ENCODE results near the gene AQP12B. TPM values are rescaled to one million over a fixed set of nuclear protein-coding genes. Genes with fewer than 3 reads are reported as not detected.

The AQP12B gene
- polyA plus RNA-seq, 1 donor (not counting 4 experiments of a cell fraction or from before 2014, with no cell fraction given): not detected

- Histone ChIP-seq H2AFZ (ENCODE audit: control insufficient read depth, low read length) (no peak overlapping the region), H3K27me3 (ENCODE audit: control insufficient read depth, extremely low read depth, insufficient read depth, low read length) (peaks cover 37% of the 10 kb centered on the region), H3K4me1 (ENCODE audit: control insufficient read depth, extremely low read depth, insufficient read depth, low read length) (no peaks in the 10 kb centered on the region), H3K9ac (ENCODE audit: control insufficient read depth, extremely low read depth, insufficient read depth, low read length) (no peak overlapping the region), H3K4me3 (ENCODE audit: control insufficient read depth in 2 of 3, extremely low read depth in 1 of 3, insufficient read depth in 2 of 3, low read depth in 1 of 3, low read length in 3 of 3) (no peak overlapping the region), H3K9me3 (ENCODE audit: control insufficient read depth, low read depth, low read length) (no peaks in the 10 kb centered on the region), H3K27ac (ENCODE audit: control insufficient read depth, insufficient read depth, low read length) (no peak overlapping the region), H3K4me2 (ENCODE audit: control insufficient read depth, extremely low read depth, insufficient read depth, low read depth, low read length) (no peak overlapping the region), H3K79me2 (ENCODE audit: control insufficient read depth, insufficient read depth, low read length) (no peaks in the 10 kb centered on the region), H3K36me3 (ENCODE audit: control insufficient read depth in 2 of 2, extremely low read depth in 1 of 2, insufficient read depth in 2 of 2, low read length in 2 of 2) (no peaks in the 10 kb centered on the region), H3K9me1 (ENCODE audit: control insufficient read depth, extremely low read depth, insufficient read depth, low read length) (no peaks in the 10 kb centered on the region), H4K20me1 (ENCODE audit: control insufficient read depth, extremely low read depth, insufficient read depth, low read length) (no peaks in the 10 kb centered on the region)
- FAIRE-seq (no peak), DNase-seq (ENCODE audit: low read depth, low spot score) (no peak)
- dilution Hi-C loops (cut with MboI; ENCODE audit: extremely low pct_ligation_motif_present, low sequenced_read_pairs): no loop called here
- TF ChIP-seq EZH2 (IDR thresholded peaks at IDR 0.05; ENCODE audit: low read length): no peak
- TF ChIP-seq CTCF (optimal IDR thresholded peaks at IDR 0.05 in 1 of 3, IDR thresholded peaks at IDR 0.05 in 1 of 3, conservative IDR thresholded peaks at IDR 0.05 in 1 of 3; ENCODE audit: extremely low read depth in 1 of 3, insufficient read depth in 2 of 3, low read length in 3 of 3): no peak
Measured at GRCh38 chr2:240650254-240650965, 32.3 kb downstream of the AQP12B start.

GRCh38 chr2:240649331-240649730 is 33.4 kb downstream of the AQP12B start:
- TF ChIP-seq EZH2 (IDR thresholded peaks at IDR 0.05; ENCODE audit: low read length) (no peak), CTCF (optimal IDR thresholded peaks at IDR 0.05 in 1 of 3, IDR thresholded peaks at IDR 0.05 in 1 of 3, conservative IDR thresholded peaks at IDR 0.05 in 1 of 3; ENCODE audit: extremely low read depth in 1 of 3, insufficient read depth in 2 of 3, low read length in 3 of 3) (no peak)
- H2AFZ ChIP-seq (ENCODE audit: control insufficient read depth, low read length): no peak overlapping the region
- H3K79me2 ChIP-seq (ENCODE audit: control insufficient read depth, insufficient read depth, low read length): no peaks in the 10 kb centered on the region
- DNase-seq (ENCODE audit: low read depth, low spot score) (no peak), FAIRE-seq (no peak)
- peaks cover 38% of the 10 kb centered on the region for H3K27me3 ChIP-seq (ENCODE audit: control insufficient read depth, extremely low read depth, insufficient read depth, low read length)
- no peaks in the 10 kb centered on the region for H3K36me3 ChIP-seq (ENCODE audit: control insufficient read depth in 2 of 2, extremely low read depth in 1 of 2, insufficient read depth in 2 of 2, low read length in 2 of 2)
- H3K9me1 ChIP-seq (ENCODE audit: control insufficient read depth, extremely low read depth, insufficient read depth, low read length): no peaks in the 10 kb centered on the region
- H3K27ac ChIP-seq (ENCODE audit: control insufficient read depth, insufficient read depth, low read length): no peak overlapping the region
- dilution Hi-C loops (cut with MboI; ENCODE audit: extremely low pct_ligation_motif_present, low sequenced_read_pairs): no loop called here
- no peaks in the 10 kb centered on the region for H4K20me1 ChIP-seq (ENCODE audit: control insufficient read depth, extremely low read depth, insufficient read depth, low read length)
- H3K4me1 ChIP-seq (ENCODE audit: control insufficient read depth, extremely low read depth, insufficient read depth, low read length): no peaks in the 10 kb centered on the region
- H3K4me2 ChIP-seq (ENCODE audit: control insufficient read depth, extremely low read depth, insufficient read depth, low read depth, low read length): no peak overlapping the region
- H3K4me3 ChIP-seq (ENCODE audit: control insufficient read depth in 2 of 3, extremely low read depth in 1 of 3, insufficient read depth in 2 of 3, low read depth in 1 of 3, low read length in 3 of 3): no peak overlapping the region
- H3K9ac ChIP-seq (ENCODE audit: control insufficient read depth, extremely low read depth, insufficient read depth, low read length): no peak overlapping the region
- no peaks in the 10 kb centered on the region for H3K9me3 ChIP-seq (ENCODE audit: control insufficient read depth, low read depth, low read length)
